Esophagus (tissue), 2 donors: ENCODE results near the gene MRPS23. TPM values are rescaled to one million over a fixed set of nuclear protein-coding genes. Genes with fewer than 3 reads are reported as not detected.

Experiments used
- H3K27ac ChIP-seq, 2 donors: one replicate each; pipeline ENCODE4 v1.5.1; 2013; ENCODE audit warnings: low read depth in 2 of 2, mild to moderate bottlenecking in 2 of 2, inconsistent platforms in 1 of 2, low read length in 1 of 2, moderate library complexity in 1 of 2
- H3K27me3 ChIP-seq, 2 donors: one replicate each; pipeline ENCODE4 v1.6.1; 2013; ENCODE audit warnings: low read length in 2 of 2, control low read depth in 1 of 2, mild to moderate bottlenecking in 1 of 2; ENCODE audit not compliant: insufficient read depth in 2 of 2, control insufficient read depth in 1 of 2
- H3K36me3 ChIP-seq, 2 donors: one replicate each; pipeline ENCODE4 v1.6.1; 2013; ENCODE audit warnings: low read length in 1 of 2; ENCODE audit not compliant: control insufficient read depth in 2 of 2, insufficient read depth in 2 of 2
- H3K4me1 ChIP-seq, 2 donors: one replicate each; pipeline ENCODE4 v1.6.1; 2013; ENCODE audit warnings: low read length in 1 of 2; ENCODE audit not compliant: control insufficient read depth in 2 of 2, insufficient read depth in 2 of 2
- H3K4me3 ChIP-seq, 2 donors: one replicate each; pipeline ENCODE4 v1.5.1; 2013; ENCODE audit warnings: low read length in 2 of 2, mild to moderate bottlenecking in 2 of 2, low read depth in 1 of 2, moderate library complexity in 1 of 2
- H3K9me3 ChIP-seq, 2 donors: one replicate each; pipeline ENCODE4 v1.6.1; 2013; ENCODE audit warnings: mild to moderate bottlenecking in 2 of 2, low read depth in 1 of 2, low read length in 1 of 2, moderate library complexity in 1 of 2; ENCODE audit not compliant: control insufficient read depth in 2 of 2, insufficient read depth in 1 of 2
- WGBS, 2 donors: extraction: QIAGEN DNeasy Blood & Tissue Kit; methylation state at CpG; one replicate each; pipeline ENCODE4 v1.1.7; 2013; 5-methylcytosine and 5-hydroxymethylcytosine counted together
- polyA plus RNA-seq, 2 donors: library from polyadenylated mRNA; stranded (reverse); fragments of 200-250 nt; gene quantifications; one replicate each; pipeline ENCODE4 v1.2.3, GENCODE V29; 2013
- donor health status: healthy with polysubstance abuse.
- donor health status: Bipolar disorder and iron deficiency.

Gene MRPS23
- 10 to 100 TPM in 1 of 2 donors, 1 to 10 TPM in 1; 6.5 to 29.2 TPM for polyA plus RNA-seq

GRCh38 chr17:57849874-57850754 is at the start of gene MRPS23:
Gene MRPS23 (minus strand): TSS chr17:57850044. CDS start chr17:57850010, 34 bp downstream.
- no peaks in the 10 kb centered on the region for H3K9me3 ChIP-seq
- no peaks in the 10 kb centered on the region for H3K27me3 ChIP-seq
- H3K4me1 ChIP-seq: peaks cover 4 to 7% of the 10 kb centered on the region in 2 donors
- peak within 1 kb of the TSS; percentile 76 to 97 for H3K4me3 ChIP-seq
- peak within 1 kb of the TSS; percentile 95 to 99 for H3K27ac ChIP-seq
- 0 to 1% methylated on average over 57 of the region's 57 CpGs for WGBS, 2 donors
- H3K36me3 ChIP-seq: no peaks in the 10 kb centered on the region

- Histone ChIP-seq H3K27me3 (no peaks in the 10 kb centered on the region), H3K27ac (peak overlapping the region; percentile 87 to 88), H3K9me3 (no peaks in the 10 kb centered on the region), H3K4me3 (no peak overlapping the region), H3K4me1 (peaks cover 21 to 52% of the 10 kb centered on the region in 2 donors), H3K36me3 (no peaks in the 10 kb centered on the region)
- WGBS, 2 donors: 23 to 37% methylated on average over 8 of the region's 8 CpGs
These were observed 49.5 kb upstream of the MRPS23 start for GRCh38 chr17:57899391-57899790.

GRCh38 chr17:57898487-57899311 is 48.9 kb upstream of the MRPS23 start:
- 38 to 40% methylated on average over 9 of the region's 9 CpGs for WGBS, 2 donors
- Histone ChIP-seq H3K36me3 (no peaks in the 10 kb centered on the region), H3K27me3 (no peaks in the 10 kb centered on the region), H3K4me1 (peaks cover 19 to 49% of the 10 kb centered on the region in 2 donors), H3K27ac (peak overlapping the region; percentile 87 to 88), H3K4me3 (peak overlapping the region in 1 of 2 donors; percentile 3), H3K9me3 (no peaks in the 10 kb centered on the region)

GRCh38 chr17:57895382-57896060 is 45.7 kb upstream of the MRPS23 start:
- no peak overlapping the region for H3K4me3 ChIP-seq
- WGBS, 2 donors: 58 to 64% methylated on average over 8 of the region's 8 CpGs
- H3K27me3 ChIP-seq: no peaks in the 10 kb centered on the region
- H3K4me1 ChIP-seq: peaks cover 13 to 58% of the 10 kb centered on the region in 2 donors
- peak overlapping the region; percentile 39 to 67 for H3K27ac ChIP-seq
- no peaks in the 10 kb centered on the region for H3K36me3 ChIP-seq
- no peaks in the 10 kb centered on the region for H3K9me3 ChIP-seq

GRCh38 chr17:57894848-57895247 is 45.0 kb upstream of the MRPS23 start:
- H3K4me3 ChIP-seq: no peak overlapping the region
- no peaks in the 10 kb centered on the region for H3K36me3 ChIP-seq
- no peaks in the 10 kb centered on the region for H3K27me3 ChIP-seq
- WGBS, 2 donors: 83 to 89% methylated on average over 1 of the region's 1 CpG
- H3K4me1 ChIP-seq: peaks cover 16 to 58% of the 10 kb centered on the region in 2 donors
- H3K27ac ChIP-seq: peak overlapping the region; percentile 39 to 60
- H3K9me3 ChIP-seq: no peaks in the 10 kb centered on the region

GRCh38 chr17:57892820-57893595 is 43.2 kb upstream of the MRPS23 start:
- no peak overlapping the region for H3K4me3 ChIP-seq
- 11 to 13% methylated on average over 16 of the region's 16 CpGs for whole genome bisulfite sequencing, 2 donors
- H3K36me3 ChIP-seq: no peaks in the 10 kb centered on the region
- H3K27ac ChIP-seq: peak overlapping the region; percentile 85 to 95
- no peaks in the 10 kb centered on the region for H3K27me3 ChIP-seq
- H3K9me3 ChIP-seq: no peaks in the 10 kb centered on the region
- H3K4me1 ChIP-seq: peaks cover 6 to 42% of the 10 kb centered on the region in 2 donors

- Histone ChIP-seq H3K27ac (peak overlapping the region; percentile 85 to 95), H3K27me3 (no peaks in the 10 kb centered on the region), H3K4me1 (peaks cover 6 to 41% of the 10 kb centered on the region in 2 donors), H3K9me3 (no peaks in the 10 kb centered on the region), H3K36me3 (no peaks in the 10 kb centered on the region), H3K4me3 (no peak overlapping the region)
- WGBS, 2 donors: 37 to 39% methylated on average over 6 of the region's 6 CpGs
These were observed 42.4 kb upstream of the MRPS23 start for GRCh38 chr17:57892146-57892819.

GRCh38 chr17:57890857-57891232 is 41.0 kb upstream of the MRPS23 start:
- 53 to 74% methylated on average over 4 of the region's 4 CpGs for WGBS, 2 donors
- Histone ChIP-seq H3K4me1 (peaks cover 6 to 41% of the 10 kb centered on the region in 2 donors), H3K36me3 (no peaks in the 10 kb centered on the region)

More at GRCh38 chr17:57890857-57891232, 41.0 kb upstream of the MRPS23 start:
- Histone ChIP-seq H3K27ac (peak overlapping the region; percentile 83 to 87), H3K4me3 (no peak overlapping the region), H3K27me3 (no peaks in the 10 kb centered on the region), H3K9me3 (no peaks in the 10 kb centered on the region)
